OCI-LY7 (cell line): ENCODE results near the gene ECE1. TPM values are rescaled to one million over a fixed set of nuclear protein-coding genes. Genes with fewer than 3 reads are reported as not detected.

ENCODE experiments used
- BruUV-seq: library from RNA; stranded (reverse); fragments of 400-500 nt; replicated peaks from 2 replicates; lab custom pipeline; 2021; lab: Mats Ljungman, UMichigan
- CTCF ChIA-PET: fragments of 300-600 bp; sonication (Branson Sonifier 250); formaldehyde crosslinking; loops from one replicate; lab custom pipeline; 2022; ENCODE audit warnings: antibody characterized with exemption; ENCODE audit not compliant: unreplicated experiment; lab: Charles Lee
- POLR2A ChIA-PET: fragments of 300-600 bp; sonication (Branson Sonifier 250); formaldehyde crosslinking; loops from one replicate; lab custom pipeline; 2022; ENCODE audit warnings: antibody characterized with exemption; lab: Charles Lee
- DNase-seq: peaks from one replicate; pipeline ENCODE4 v3.0.0-alpha.2; 2015; ENCODE audit warnings: low spot score
- H2AFZ ChIP-seq: fragments of 200-600 bp; sonication (generic), shearing (Covaris generic); 2 replicates; pipeline ENCODE4 v1.6.1; 2014; ENCODE audit warnings: mild to moderate bottlenecking, antibody characterized with exemption, low read length, moderate library complexity
- H3K27ac ChIP-seq: fragments of 200-600 bp; sonication (generic); 2 replicates; pipeline ENCODE4 v1.5.1; 2014; ENCODE audit warnings: mixed run types, low read depth, mild to moderate bottlenecking, moderate library complexity, low read length, inconsistent platforms; ENCODE audit not compliant: poor library complexity, severe bottlenecking
- H3K36me3 ChIP-seq: fragments of 200-600 bp; sonication (generic); 2 replicates; pipeline ENCODE4 v1.6.1; 2014; ENCODE audit warnings: mild to moderate bottlenecking, antibody characterized with exemption, low read length, moderate library complexity, mixed read lengths; ENCODE audit not compliant: insufficient read depth
- H3K4me1 ChIP-seq: fragments of 200-600 bp; sonication (generic); 2 replicates; pipeline ENCODE4 v1.5.1; 2014; ENCODE audit warnings: mild to moderate bottlenecking, low read length; ENCODE audit not compliant: insufficient read depth, poor library complexity, severe bottlenecking
- H3K4me2 ChIP-seq: fragments of 200-600 bp; sonication (generic); 2 replicates; pipeline ENCODE4 v1.6.1; 2014; ENCODE audit warnings: mild to moderate bottlenecking, low read length
- H3K4me3 ChIP-seq: fragments of 200-600 bp; sonication (generic); 2 replicates; pipeline ENCODE4 v1.5.1; 2014; ENCODE audit warnings: mild to moderate bottlenecking, low read depth, low read length; ENCODE audit not compliant: poor library complexity, severe bottlenecking
- H3K79me2 ChIP-seq: fragments of 200-600 bp; sonication (generic); 2 replicates; pipeline ENCODE4 v1.6.1; 2016; ENCODE audit warnings: low read depth, mild to moderate bottlenecking, low read length, moderate library complexity, mixed read lengths; ENCODE audit not compliant: insufficient read depth
- H3K9me2 ChIP-seq: fragments of 200-600 bp; sonication (generic); 2 replicates; pipeline ENCODE4 v1.6.1; 2016; ENCODE audit warnings: mild to moderate bottlenecking, low read length, mixed read lengths; ENCODE audit not compliant: insufficient read depth
- H3K9me3 ChIP-seq: fragments of 200-600 bp; sonication (generic); 2 replicates; pipeline ENCODE4 v1.6.1; 2014; ENCODE audit warnings: mild to moderate bottlenecking, mixed run types, low read length, mixed read lengths
- H4K20me1 ChIP-seq: fragments of 200-600 bp; sonication (generic); 2 replicates; pipeline ENCODE4 v1.6.1; 2014; ENCODE audit warnings: mild to moderate bottlenecking, antibody characterized with exemption, low read length, moderate library complexity, mixed read lengths; ENCODE audit not compliant: insufficient read depth
- EZH2phosphoT487 ChIP-seq: fragments of 200-600 bp; sonication (generic); IDR thresholded peaks from 2 replicates; pipeline ENCODE4 v1.6.1; 2018; ENCODE audit warnings: low read depth, borderline replicate concordance, mild to moderate bottlenecking, mixed run types, antibody characterized with exemption, low read length, moderate library complexity, mixed read lengths
- intact Hi-C: fragments of 100-400 bp; cut with micrococcal nuclease; formaldehyde crosslinking; loops from one replicate; pipeline ENCODE4 v1.10.0; 2022; ENCODE audit not compliant: unreplicated experiment
- total RNA-seq, 2 experiments: library from RNA; depleted of rRNA in 1 of 2; stranded (reverse); fragments of >200 nt in 1 of 2; shearing (Covaris generic) in 1 of 2; gene quantifications; 2 replicates each; pipeline ENCODE4 v1.2.3, GENCODE V29; 2014 to 2022
- TF ChIP-seq, protein P1 (sequence below): fragments of 200-600 bp; sonication (generic); conservative IDR thresholded peaks from 2 replicates; pipeline ENCODE4 v1.5.1; 2014; ENCODE audit warnings: mild to moderate bottlenecking, antibody characterized with exemption, low read length, moderate library complexity, mixed read lengths

The ECE1 gene
- total RNA-seq, 2 experiments from 2014 or later, result 20.0 to 32.8 TPM

DNA sequence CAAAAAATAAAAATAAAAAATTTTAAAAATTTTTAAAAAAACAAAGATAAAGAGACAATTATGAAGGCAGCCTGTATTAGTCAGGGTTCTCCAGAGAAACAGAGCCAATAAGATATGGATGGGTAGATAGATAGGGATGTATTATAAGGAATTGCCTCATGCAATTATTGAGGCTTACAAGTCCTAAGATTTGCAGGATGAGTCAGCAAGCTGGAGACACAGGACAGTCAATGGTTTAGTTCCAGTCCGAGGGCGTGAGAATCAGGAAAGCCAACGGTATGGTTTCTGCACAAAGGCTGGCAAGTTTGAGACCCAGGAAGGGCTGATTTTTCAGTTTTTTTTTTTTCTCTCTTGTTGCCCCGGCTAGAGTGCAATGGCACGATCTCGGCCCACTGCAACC lies 89.5 kb downstream of the ECE1 start:
- Histone ChIP-seq H3K9me3 (no peaks in the 10 kb centered on the region), H3K36me3 (no peaks in the 10 kb centered on the region), H3K4me3 (no peak overlapping the region), H4K20me1 (no peaks in the 10 kb centered on the region), H2AFZ (no peak overlapping the region), H3K9me2 (no peaks in the 10 kb centered on the region), H3K27ac (no peak overlapping the region), H3K4me1 (no peaks in the 10 kb centered on the region), H3K79me2 (no peaks in the 10 kb centered on the region), H3K4me2 (no peak overlapping the region)
- CTCF ChIA-PET, result no interaction called here
- TF ChIP-seq, protein P1, sequence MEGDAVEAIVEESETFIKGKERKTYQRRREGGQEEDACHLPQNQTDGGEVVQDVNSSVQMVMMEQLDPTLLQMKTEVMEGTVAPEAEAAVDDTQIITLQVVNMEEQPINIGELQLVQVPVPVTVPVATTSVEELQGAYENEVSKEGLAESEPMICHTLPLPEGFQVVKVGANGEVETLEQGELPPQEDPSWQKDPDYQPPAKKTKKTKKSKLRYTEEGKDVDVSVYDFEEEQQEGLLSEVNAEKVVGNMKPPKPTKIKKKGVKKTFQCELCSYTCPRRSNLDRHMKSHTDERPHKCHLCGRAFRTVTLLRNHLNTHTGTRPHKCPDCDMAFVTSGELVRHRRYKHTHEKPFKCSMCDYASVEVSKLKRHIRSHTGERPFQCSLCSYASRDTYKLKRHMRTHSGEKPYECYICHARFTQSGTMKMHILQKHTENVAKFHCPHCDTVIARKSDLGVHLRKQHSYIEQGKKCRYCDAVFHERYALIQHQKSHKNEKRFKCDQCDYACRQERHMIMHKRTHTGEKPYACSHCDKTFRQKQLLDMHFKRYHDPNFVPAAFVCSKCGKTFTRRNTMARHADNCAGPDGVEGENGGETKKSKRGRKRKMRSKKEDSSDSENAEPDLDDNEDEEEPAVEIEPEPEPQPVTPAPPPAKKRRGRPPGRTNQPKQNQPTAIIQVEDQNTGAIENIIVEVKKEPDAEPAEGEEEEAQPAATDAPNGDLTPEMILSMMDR, result no peak
- no peak for TF ChIP-seq EZH2phosphoT487
- POLR2A ChIA-PET, result no interaction called here
- no peak for DNase-seq
- no TSS peak for BruUV-seq
- intact Hi-C loops, result no loop called here

DNA sequence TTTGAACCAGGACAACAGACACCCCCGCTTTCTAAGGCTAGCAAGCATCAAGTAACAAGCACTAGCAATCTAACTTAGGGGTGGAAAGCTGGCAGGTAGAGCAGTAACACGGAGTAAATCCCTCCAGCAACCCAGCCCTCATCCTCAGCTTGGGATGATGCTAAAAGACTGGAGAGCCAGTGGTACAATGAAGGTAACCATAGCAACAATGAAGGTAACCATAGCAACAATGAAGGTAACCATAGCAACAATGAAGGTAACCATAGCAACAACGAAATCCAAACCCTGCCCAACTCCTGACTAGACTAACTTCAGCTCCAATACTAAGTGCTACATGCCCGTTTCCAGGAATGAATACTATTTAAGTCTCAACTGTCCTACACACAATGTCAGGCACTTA lies 91.3 kb downstream of the ECE1 start:
- intact Hi-C loops, result loop anchor here (10.0 kb wide), 1 partner anchor 414 kb away; the partner anchor contains the start of gene HP1BP3
- Histone ChIP-seq H3K4me1 (no peaks in the 10 kb centered on the region), H3K79me2 (no peaks in the 10 kb centered on the region), H3K9me2 (no peaks in the 10 kb centered on the region), H3K27ac (no peak overlapping the region), H3K36me3 (no peaks in the 10 kb centered on the region), H2AFZ (no peak overlapping the region), H4K20me1 (no peaks in the 10 kb centered on the region), H3K4me2 (no peak overlapping the region), H3K4me3 (no peak overlapping the region), H3K9me3 (no peaks in the 10 kb centered on the region)
- CTCF ChIA-PET, result no interaction called here
- POLR2A ChIA-PET, result interaction anchor here (0.6 kb wide), 1 partner anchor 46 kb away, joined by 3 read pairs; no protein-coding TSS in a partner anchor
- TF ChIP-seq, protein P1, result no peak
- TF ChIP-seq EZH2phosphoT487, result no peak
- DNase-seq, result no peak
- no TSS peak for BruUV-seq

DNA sequence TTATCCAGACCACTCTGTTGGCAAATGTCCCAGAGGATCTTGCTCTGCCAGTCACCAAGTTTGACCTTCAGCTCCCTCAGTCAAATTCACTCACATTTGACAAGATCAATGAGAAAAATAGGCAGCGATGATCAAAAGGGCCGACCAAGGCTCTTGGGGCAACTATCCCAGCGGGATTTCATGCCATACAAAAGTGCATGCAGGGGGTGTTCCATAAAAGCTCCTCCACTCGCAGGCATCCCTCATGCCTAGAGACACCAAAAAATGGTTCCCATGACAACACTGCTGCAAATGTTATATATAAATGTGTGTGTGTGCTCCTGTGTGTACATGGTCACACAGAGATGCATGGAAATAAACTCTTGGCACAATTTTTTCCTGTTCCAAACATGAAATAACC lies 97.4 kb downstream of the ECE1 start:
- no peak overlapping the region for H3K27ac ChIP-seq
- H3K4me3 ChIP-seq, result no peak overlapping the region
- no peak overlapping the region for H3K4me2 ChIP-seq
- H4K20me1 ChIP-seq, result no peaks in the 10 kb centered on the region
- no TSS peak for BruUV-seq
- intact Hi-C loops, result loop anchor here (10.0 kb wide), 1 partner anchor 408 kb away; the partner anchor contains the start of gene HP1BP3
- ChIA-PET POLR2A (interaction anchor here (0.7 to 0.8 kb wide), 2 partner anchors 11 to 60 kb away, joined by 3 read pairs; no protein-coding TSS in a partner anchor), CTCF (no interaction called here)
- TF ChIP-seq, protein P1, result no peak
- TF ChIP-seq EZH2phosphoT487, result no peak
- DNase-seq, result no peak
- H3K79me2 ChIP-seq, result no peaks in the 10 kb centered on the region
- H2AFZ ChIP-seq, result no peak overlapping the region
- no peaks in the 10 kb centered on the region for H3K4me1 ChIP-seq
- no peaks in the 10 kb centered on the region for H3K9me2 ChIP-seq
- H3K36me3 ChIP-seq, result no peaks in the 10 kb centered on the region
- no peaks in the 10 kb centered on the region for H3K9me3 ChIP-seq
